GM18858 (cell line): ENCODE data around the gene PALB2.
"Not testable (repeated sequence)": the region's sequence is repeated elsewhere in the genome, so short reads cannot be mapped to it uniquely, and the experiment has no call there.

Source experiments
- ATAC-seq: cut with Tn5 transposase; IDR thresholded peaks from one replicate; pipeline ENCODE4 v1.9.1; 2021; ENCODE audit not compliant: unreplicated experiment

Gene PALB2

GRCh38 chr16:23650674-23651416 is 9.7 kb upstream of the PALB2 start:
- no peak for ATAC-seq

- no peak for ATAC-seq
Measured at GRCh38 chr16:23642246-23642774, 1.2 kb upstream of the PALB2 start.

- no peak for ATAC-seq
Measured at GRCh38 chr16:23640615-23640930, 537 bp downstream of the PALB2 start.

GRCh38 chr16:23635958-23636357 is 5.2 kb downstream of the PALB2 start:
- no peak for ATAC-seq

GRCh38 chr16:23634461-23635036 is 6.6 kb downstream of the PALB2 start:
- no peak for ATAC-seq

- ATAC-seq = not testable (repeated sequence)
Measured at GRCh38 chr16:23631874-23632273, 9.2 kb downstream of the PALB2 start.

- no peak for ATAC-seq
Measured at GRCh38 chr16:23629516-23629915, 11.6 kb downstream of the PALB2 start.

- ATAC-seq = no peak
Measured at GRCh38 chr16:23624092-23624491, 17.0 kb downstream of the PALB2 start.

- ATAC-seq = no peak
Measured at GRCh38 chr16:23615805-23616204, 25.3 kb downstream of the PALB2 start.

- no peak for ATAC-seq
Measured at GRCh38 chr16:23611936-23612335, 29.2 kb downstream of the PALB2 start.

GRCh38 chr16:23610905-23611304 is 30.2 kb downstream of the PALB2 start:
- not testable (repeated sequence) for ATAC-seq

- ATAC-seq = no peak
Measured at GRCh38 chr16:23609929-23610328, 31.2 kb downstream of the PALB2 start.

GRCh38 chr16:23608194-23608593 is 32.9 kb downstream of the PALB2 start:
- ATAC-seq = no peak

- no peak for ATAC-seq
Measured at GRCh38 chr16:23607726-23608125, 33.4 kb downstream of the PALB2 start.

GRCh38 chr16:23597003-23597756 is 43.9 kb downstream of the PALB2 start:
- ATAC-seq = no peak

- peak; percentile 88 for ATAC-seq
Measured at GRCh38 chr16:23595951-23596720, 45.0 kb downstream of the PALB2 start, which contains the start of gene NDUFAB1. Gene NDUFAB1 (minus strand): TSS chr16:23596316. CDS start chr16:23596290, 26 bp downstream.

- no peak for ATAC-seq
Measured at GRCh38 chr16:23595246-23595950, 45.7 kb downstream of the PALB2 start.

- no peak for ATAC-seq
Measured at GRCh38 chr16:23594186-23594585, 46.9 kb downstream of the PALB2 start.

GRCh38 chr16:23590181-23590580 is 50.9 kb downstream of the PALB2 start:
- no peak for ATAC-seq

GRCh38 chr16:23587726-23588125 is 53.4 kb downstream of the PALB2 start:
- ATAC-seq = no peak
